Caco-2 (cell line): ENCODE measurements around the gene TRAPPC2. TPM values are rescaled to one million over a fixed set of nuclear protein-coding genes. Genes with fewer than 3 reads are reported as not detected.

ENCODE experiments used
- BruUV-seq: library from RNA; stranded (reverse); fragments of 400-500 nt; replicated peaks from 2 replicates; lab custom pipeline; 2021; lab: Mats Ljungman, UMichigan
- CTCF ChIA-PET: fragments of 300-600 bp; sonication (Branson Sonifier 250); formaldehyde crosslinking; loops from one replicate; lab custom pipeline; 2022; ENCODE audit warnings: antibody characterized with exemption; lab: Charles Lee
- POLR2A ChIA-PET: fragments of 300-600 bp; sonication (Branson Sonifier 250); formaldehyde crosslinking; loops from one replicate; lab custom pipeline; 2022; ENCODE audit warnings: antibody characterized with exemption; lab: Charles Lee
- DNase-seq, 2 experiments: peaks; one replicate each; pipeline versions ENCODE4 v3.0.0 to v3.0.0-alpha.2; 2020 to 2022
- H3K27me3 ChIP-seq: replicated peaks from 2 replicates; pipeline ENCODE4 v1.6.0; 2011; ENCODE audit warnings: low read length; ENCODE audit not compliant: control insufficient read depth, insufficient read depth
- H3K36me3 ChIP-seq: 2 replicates; pipeline ENCODE4 v1.5.1; 2011; ENCODE audit warnings: low read length; ENCODE audit not compliant: control insufficient read depth, insufficient read depth
- H3K4me1 ChIP-seq: fragments of 250-450 bp; sonication (Bioruptor Pico); 2 replicates; pipeline ENCODE4 v1.5.1; 2020; ENCODE audit warnings: mild to moderate bottlenecking
- H3K4me3 ChIP-seq: 2 replicates; pipeline ENCODE4 v1.5.1; 2011; ENCODE audit warnings: low read depth, mild to moderate bottlenecking, control low read depth, low read length
- H3K9me3 ChIP-seq: fragments of 250-450 bp; sonication (Bioruptor Pico); 2 replicates; pipeline ENCODE4 v1.5.1; 2020; ENCODE audit warnings: mild to moderate bottlenecking, moderate library complexity
- H3K27ac Mint-ChIP-seq: one replicate; pipeline ENCODE4 v1.8.0; 2022; ENCODE audit warnings: mixed read lengths; ENCODE audit not compliant: unreplicated experiment
- H3K27me3 Mint-ChIP-seq: one replicate; pipeline ENCODE4 v1.8.0; 2022; ENCODE audit warnings: mixed read lengths; ENCODE audit not compliant: insufficient read depth, unreplicated experiment
- H3K36me3 Mint-ChIP-seq: one replicate; pipeline ENCODE4 v1.8.0; 2022; ENCODE audit warnings: mild to moderate bottlenecking, mixed read lengths; ENCODE audit not compliant: insufficient read depth, unreplicated experiment
- H3K4me1 Mint-ChIP-seq: one replicate; pipeline ENCODE4 v1.8.0; 2022; ENCODE audit warnings: low read depth, mixed read lengths; ENCODE audit not compliant: unreplicated experiment
- H3K4me3 Mint-ChIP-seq: one replicate; pipeline ENCODE4 v1.8.0; 2022; ENCODE audit warnings: mild to moderate bottlenecking, moderate library complexity, mixed read lengths; ENCODE audit not compliant: unreplicated experiment
- H3K9me3 Mint-ChIP-seq: one replicate; pipeline ENCODE4 v1.8.0; 2022; ENCODE audit warnings: mixed read lengths; ENCODE audit not compliant: unreplicated experiment
- CTCF ChIP-seq, 2 experiments: fragments of 200-600 bp in 1 of 2; IDR thresholded peaks; 1 replicate in 1 of 2; 2 replicates in 1 of 2; pipeline versions ENCODE4 v1.5.1 to v1.8.0; 2011 to 2022; ENCODE audit warnings: antibody characterized with exemption in 1 of 2, control low read depth in 1 of 2, inconsistent platforms in 1 of 2, low read depth in 1 of 2, low read length in 1 of 2, mild to moderate bottlenecking in 1 of 2, moderate library complexity in 1 of 2; ENCODE audit not compliant: insufficient read depth in 1 of 2, severe bottlenecking in 1 of 2, unreplicated experiment in 1 of 2
- intact Hi-C: fragments of 100-400 bp; cut with micrococcal nuclease; formaldehyde crosslinking; loops from one replicate; pipeline ENCODE4 v1.10.0; 2022; ENCODE audit not compliant: unreplicated experiment
- total RNA-seq: library from RNA; stranded (reverse); gene quantifications from 2 replicates; pipeline ENCODE4 v1.2.3, GENCODE V29; 2022

Gene TRAPPC2
- total RNA-seq, 1 experiment from 2014 or later = 19.3 TPM

- no peaks in the 10 kb centered on the region for H3K27me3 Mint-ChIP-seq
- no peak for TF ChIP-seq CTCF (IDR thresholded peaks at IDR 0.05; ENCODE audit: insufficient read depth in 1 of 2, low read depth in 1 of 2, low read length in 1 of 2, severe bottlenecking in 1 of 2, unreplicated experiment in 1 of 2)
- Histone ChIP-seq H3K27me3 (no peaks in the 10 kb centered on the region), H3K36me3 (no peaks in the 10 kb centered on the region), H3K4me3 (no peak overlapping the region), H3K9me3 (no peaks in the 10 kb centered on the region), H3K4me1 (peaks cover 35% of the 10 kb centered on the region)
- POLR2A ChIA-PET = interaction anchor here (1.6 kb wide), 1 partner anchor 18 kb away, joined by 5 read pairs; the partner anchor contains the start of genes OFD1 and TRAPPC2
- peak overlapping the region; percentile 65 for H3K27ac Mint-ChIP-seq
- H3K36me3 Mint-ChIP-seq = peaks cover 28% of the 10 kb centered on the region
- intact Hi-C loops = loop anchor here (5.0 kb wide), 1 partner anchor 245 kb away; no protein-coding TSS in a partner anchor
- BruUV-seq = no TSS peak
- H3K4me1 Mint-ChIP-seq = peaks cover 11% of the 10 kb centered on the region
- peak overlapping the region; percentile 35 for H3K4me3 Mint-ChIP-seq
- CTCF ChIA-PET = no interaction called here
- DNase-seq = no peak
- H3K9me3 Mint-ChIP-seq = no peaks in the 10 kb centered on the region
Observed at GRCh38 chrX:13752646-13753045, 18.2 kb upstream of the TRAPPC2 start.

- CTCF ChIA-PET = no interaction called here
Observed at GRCh38 chrX:13752141-13752540, 17.7 kb upstream of the TRAPPC2 start.

GRCh38 chrX:13750812-13751211 lies 16.4 kb upstream of the TRAPPC2 start:
- Histone ChIP-seq H3K27me3 (no peaks in the 10 kb centered on the region), H3K9me3 (no peaks in the 10 kb centered on the region), H3K4me3 (no peak overlapping the region), H3K4me1 (peaks cover 28% of the 10 kb centered on the region), H3K36me3 (no peaks in the 10 kb centered on the region)
- ChIA-PET POLR2A (no interaction called here), CTCF (interaction anchor here (0.6 to 1.0 kb wide), 3 partner anchors 14 to 29 kb away, joined by 3 to 5 read pairs (median 3); partner anchors contain the start of genes OFD1 and TRAPPC2)
- DNase-seq = no peak
- no peak overlapping the region for H3K27ac Mint-ChIP-seq
- no peak overlapping the region for H3K4me3 Mint-ChIP-seq
- no TSS peak for BruUV-seq
- intact Hi-C loops = loop anchor here (2.0 to 5.0 kb wide), 2 partner anchors 244 to 282 kb away; no protein-coding TSS in a partner anchor
- no peaks in the 10 kb centered on the region for H3K27me3 Mint-ChIP-seq
- H3K36me3 Mint-ChIP-seq = peaks cover 24% of the 10 kb centered on the region
- TF ChIP-seq CTCF (IDR thresholded peaks at IDR 0.05; ENCODE audit: insufficient read depth in 1 of 2, low read depth in 1 of 2, low read length in 1 of 2, severe bottlenecking in 1 of 2, unreplicated experiment in 1 of 2) = no peak
- H3K9me3 Mint-ChIP-seq = no peaks in the 10 kb centered on the region
- peaks cover 17% of the 10 kb centered on the region for H3K4me1 Mint-ChIP-seq

More at GRCh38 chrX:13752141-13752540, 17.7 kb upstream of the TRAPPC2 start:
- H3K36me3 Mint-ChIP-seq = peaks cover 26% of the 10 kb centered on the region
- H3K27ac Mint-ChIP-seq = no peak overlapping the region
- BruUV-seq = no TSS peak
- POLR2A ChIA-PET = interaction anchor here (1.6 kb wide), 1 partner anchor 18 kb away, joined by 5 read pairs; the partner anchor contains the start of genes OFD1 and TRAPPC2
- no peak for DNase-seq
- intact Hi-C loops = loop anchor here (5.0 kb wide), 1 partner anchor 245 kb away; no protein-coding TSS in a partner anchor
- peaks cover 16% of the 10 kb centered on the region for H3K4me1 Mint-ChIP-seq
- H3K27me3 Mint-ChIP-seq = no peaks in the 10 kb centered on the region
- no peak overlapping the region for H3K4me3 ChIP-seq
- no peak for TF ChIP-seq CTCF (IDR thresholded peaks at IDR 0.05; ENCODE audit: insufficient read depth in 1 of 2, low read depth in 1 of 2, low read length in 1 of 2, severe bottlenecking in 1 of 2, unreplicated experiment in 1 of 2)
- H3K4me1 ChIP-seq = peaks cover 35% of the 10 kb centered on the region
- no peaks in the 10 kb centered on the region for H3K9me3 Mint-ChIP-seq
- no peaks in the 10 kb centered on the region for H3K27me3 ChIP-seq
- no peaks in the 10 kb centered on the region for H3K36me3 ChIP-seq
- H3K9me3 ChIP-seq = no peaks in the 10 kb centered on the region
- H3K4me3 Mint-ChIP-seq = no peak overlapping the region
